Iris pigment epithelial cell (primary cell): Measurements from ENCODE around the gene TGFBR1.

Experiments used
- DNase-seq: peaks from one replicate; pipeline ENCODE4 v3.0.0-alpha.2; 2011; ENCODE audit warnings: low read depth

The TGFBR1 gene

DNA sequence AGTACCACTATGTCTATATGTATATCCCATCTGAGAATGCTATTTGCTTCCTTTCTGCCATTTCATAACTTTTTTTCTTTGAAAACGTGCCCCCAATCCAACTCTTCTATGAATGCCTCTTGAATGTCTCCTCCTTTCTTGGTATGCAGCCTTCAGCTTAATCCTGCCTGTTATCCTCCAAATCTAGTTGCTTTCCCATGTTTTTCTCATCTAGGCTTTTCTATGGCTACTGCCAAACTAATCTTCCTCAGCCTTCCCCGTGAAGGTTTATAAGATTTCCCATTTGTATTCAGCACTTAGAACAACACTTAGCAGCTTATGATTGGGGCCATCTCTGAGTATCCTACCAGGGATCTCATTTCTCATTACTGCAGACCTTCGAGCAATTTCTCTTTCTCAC is 2.5 kb downstream of the TGFBR1 start:
- no peak for DNase-seq

DNA sequence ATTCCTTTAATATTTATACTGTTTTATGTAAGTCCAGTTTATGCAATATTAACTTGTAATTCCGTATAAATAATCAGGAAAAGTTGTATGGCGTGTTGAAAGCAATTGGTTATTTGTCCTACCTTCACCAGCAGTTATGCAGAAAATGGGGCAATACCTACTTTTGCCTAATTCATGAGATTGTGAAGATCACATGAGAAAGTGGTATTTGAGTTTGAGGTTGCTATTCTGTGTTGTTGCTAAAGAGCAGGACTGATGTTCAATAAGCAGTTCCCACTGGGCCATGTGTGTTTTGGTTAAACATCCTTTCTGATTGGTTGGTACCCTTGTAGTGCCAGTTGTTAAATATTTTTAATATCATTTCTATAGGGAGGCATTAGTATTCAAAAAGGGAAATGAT is 3.2 kb downstream of the TGFBR1 start:
- DNase-seq, result no peak

DNA sequence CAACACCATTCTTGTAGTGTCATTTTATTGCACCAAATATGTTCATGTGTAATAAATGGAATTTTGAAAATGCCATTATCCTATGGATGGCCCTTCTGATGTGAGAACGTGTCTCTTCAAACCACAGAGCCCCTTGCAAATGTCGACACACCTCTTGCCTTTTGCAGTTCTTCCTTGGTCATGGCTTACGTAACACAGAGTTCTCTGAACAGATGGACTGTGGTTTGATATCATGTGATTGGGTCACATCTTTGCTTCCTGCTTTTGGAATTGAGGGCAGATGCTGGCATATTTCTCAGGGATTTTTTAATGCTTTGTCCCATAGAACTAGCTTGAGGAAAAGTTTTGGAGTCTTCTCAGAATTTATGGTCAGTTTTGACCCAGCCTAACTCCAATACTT is 4.6 kb downstream of the TGFBR1 start:
- DNase-seq, result peak; percentile 73

DNA sequence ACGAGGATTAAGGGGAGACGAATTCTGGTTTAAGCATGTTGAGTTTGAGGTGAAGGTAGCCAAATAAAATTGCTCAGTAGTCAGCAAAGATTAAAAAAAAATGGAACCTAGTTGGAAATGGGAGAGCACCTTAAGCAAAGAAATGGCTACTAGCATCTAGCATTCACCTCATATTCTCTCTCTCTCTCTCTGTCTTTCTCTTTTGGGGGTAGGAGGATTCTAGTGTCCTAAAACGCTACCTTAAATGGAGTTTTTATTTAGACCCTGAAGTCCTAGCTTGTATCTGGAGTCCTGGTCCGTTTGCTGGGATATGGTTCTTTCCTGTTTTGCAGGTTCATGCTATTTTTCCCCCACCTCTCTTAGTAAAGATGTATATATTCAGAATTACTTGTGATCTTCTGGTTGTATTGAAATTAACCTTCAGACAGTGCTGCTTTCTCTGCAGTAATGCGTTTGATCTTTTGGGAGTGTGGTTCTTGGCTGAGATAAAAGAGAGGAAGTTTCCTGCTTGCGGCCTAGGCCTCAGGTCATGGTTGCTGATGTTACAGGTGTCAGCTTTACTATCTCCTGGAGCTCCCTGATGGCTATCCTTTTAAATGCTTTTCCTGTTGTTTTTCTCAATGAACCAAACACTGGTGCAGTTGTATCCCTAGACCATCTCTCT is 8.0 kb downstream of the TGFBR1 start:
- no peak for DNase-seq

DNA sequence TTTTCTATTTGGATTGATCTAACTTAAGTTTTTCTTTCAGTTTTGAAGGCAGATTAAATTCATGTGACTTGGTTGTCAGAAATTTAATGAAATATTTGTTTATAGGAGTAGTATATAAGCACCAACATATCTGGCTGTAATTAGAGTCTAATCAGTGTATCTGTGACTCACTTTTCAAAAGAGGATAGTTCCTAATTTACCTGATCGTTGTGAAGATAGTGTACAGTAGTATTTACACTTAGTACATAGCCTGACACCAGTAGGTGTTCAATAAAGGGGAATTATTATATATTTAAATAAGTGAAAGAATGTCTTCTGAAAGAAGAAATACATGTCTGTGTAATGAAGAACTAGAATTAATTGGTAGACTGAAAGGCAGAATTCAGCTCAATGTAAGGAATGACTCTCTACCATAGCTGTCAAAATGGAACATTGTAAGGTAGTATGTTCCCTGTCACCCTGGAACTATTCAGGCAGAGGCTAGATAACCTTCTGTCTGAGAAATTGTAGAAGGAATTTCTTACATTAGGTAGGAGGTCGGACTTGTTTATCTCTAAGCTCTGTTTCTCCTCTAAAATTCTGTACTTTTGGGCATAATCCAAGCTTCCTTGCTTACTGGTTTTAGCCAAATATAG is 8.6 kb downstream of the TGFBR1 start:
- DNase-seq, result no peak

DNA sequence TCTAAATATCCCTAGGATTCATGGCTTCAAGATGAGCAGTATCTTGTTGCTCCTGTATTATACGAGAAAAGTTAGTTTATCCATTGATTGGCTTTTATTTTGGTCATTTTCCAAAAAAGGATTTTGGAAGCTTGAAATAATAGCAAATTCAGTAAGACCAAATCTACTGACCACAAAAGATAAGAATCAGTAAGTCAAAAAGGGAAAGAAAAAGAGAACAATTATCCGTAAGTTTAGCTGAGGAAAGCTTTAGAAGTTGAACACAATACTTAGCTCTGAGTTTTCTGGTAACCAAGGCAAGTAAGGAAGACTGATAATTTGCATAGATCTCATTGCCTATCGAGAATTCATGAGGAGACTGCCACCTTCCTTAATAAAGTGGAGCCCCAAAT is 9.1 kb downstream of the TGFBR1 start:
- DNase-seq, result no peak

DNA sequence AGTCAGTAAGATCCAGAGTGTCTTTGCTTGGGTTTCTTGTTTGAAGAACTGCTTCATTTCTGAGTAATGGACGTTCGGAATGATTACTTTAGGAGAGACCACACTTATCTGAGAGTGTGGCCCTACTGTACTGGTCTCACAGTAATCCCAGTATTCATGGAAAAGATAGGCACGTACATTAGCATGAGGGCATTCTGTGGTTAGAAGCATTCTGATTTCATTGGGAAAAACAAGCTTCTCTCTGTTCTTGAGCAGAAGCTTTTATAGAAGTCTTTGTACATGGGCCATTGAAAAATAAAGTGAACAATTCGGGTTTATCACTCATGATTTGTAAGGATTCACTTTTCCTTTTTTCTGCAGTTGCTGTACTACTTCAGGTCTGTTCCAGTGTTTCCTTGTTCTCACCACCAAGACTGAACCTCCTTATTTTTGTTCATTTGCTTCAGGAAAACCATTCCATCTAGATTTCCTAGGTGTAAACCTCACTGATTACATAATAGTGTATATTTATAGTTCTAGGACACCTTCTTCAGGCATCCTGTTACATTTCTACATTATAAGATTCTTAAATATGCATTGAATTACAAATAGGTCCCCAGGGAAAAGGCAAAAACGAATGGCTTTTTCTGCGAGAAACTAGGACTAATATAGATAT is 10.1 kb downstream of the TGFBR1 start:
- no peak for DNase-seq

DNA sequence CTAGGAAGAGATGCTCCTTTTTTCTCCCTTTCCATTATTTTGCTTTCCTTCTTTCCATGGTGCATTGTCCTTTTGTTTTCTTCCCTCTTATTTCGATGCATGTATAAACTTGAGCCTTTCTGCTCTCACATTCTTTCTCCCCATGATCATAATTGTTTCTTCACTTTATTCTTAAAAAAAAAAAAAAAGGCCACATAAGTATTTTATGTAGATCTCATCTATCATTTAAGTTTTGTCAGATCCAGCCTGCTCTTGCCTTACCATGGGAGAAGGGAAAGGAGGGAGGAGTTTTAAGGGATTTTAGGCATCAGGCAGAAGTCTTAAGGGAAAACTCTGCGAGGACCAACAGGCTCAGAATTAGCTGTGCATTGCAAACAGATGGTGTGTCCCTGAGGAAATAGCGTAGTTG is 11.1 kb downstream of the TGFBR1 start:
- DNase-seq, result no peak

DNA sequence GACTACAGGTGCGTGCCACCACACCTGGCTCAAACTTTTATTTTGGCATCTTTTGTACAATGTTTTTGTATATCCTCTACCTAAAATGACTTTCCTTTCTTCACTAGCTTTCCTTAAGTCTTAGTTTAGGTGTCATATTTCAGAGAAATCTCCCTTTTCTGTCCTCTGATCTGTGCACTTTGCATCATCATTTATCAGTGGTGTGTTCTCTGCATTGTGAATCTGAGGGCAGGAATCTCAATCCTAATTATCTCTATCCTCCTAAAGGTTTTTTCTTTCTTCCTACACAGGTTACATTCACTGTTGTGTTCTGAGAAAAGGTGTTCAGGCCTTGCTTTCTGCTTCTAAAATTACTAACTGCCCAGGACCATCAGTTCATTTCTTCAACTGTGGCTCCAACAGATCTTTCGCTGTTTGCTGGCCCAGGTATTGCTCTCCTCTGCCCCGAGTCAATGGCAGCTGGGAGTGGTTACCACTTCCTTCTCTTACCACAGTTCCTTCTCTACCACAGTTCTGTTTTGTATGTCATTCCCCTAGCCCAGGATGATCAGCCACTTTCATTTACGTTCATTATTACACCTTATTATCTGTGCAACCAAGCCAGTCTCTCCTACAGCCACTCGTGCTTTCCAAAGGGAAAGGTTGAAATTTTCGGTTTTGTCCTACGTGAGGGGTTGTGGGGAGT is 14.0 kb downstream of the TGFBR1 start:
- DNase-seq, result no peak

DNA sequence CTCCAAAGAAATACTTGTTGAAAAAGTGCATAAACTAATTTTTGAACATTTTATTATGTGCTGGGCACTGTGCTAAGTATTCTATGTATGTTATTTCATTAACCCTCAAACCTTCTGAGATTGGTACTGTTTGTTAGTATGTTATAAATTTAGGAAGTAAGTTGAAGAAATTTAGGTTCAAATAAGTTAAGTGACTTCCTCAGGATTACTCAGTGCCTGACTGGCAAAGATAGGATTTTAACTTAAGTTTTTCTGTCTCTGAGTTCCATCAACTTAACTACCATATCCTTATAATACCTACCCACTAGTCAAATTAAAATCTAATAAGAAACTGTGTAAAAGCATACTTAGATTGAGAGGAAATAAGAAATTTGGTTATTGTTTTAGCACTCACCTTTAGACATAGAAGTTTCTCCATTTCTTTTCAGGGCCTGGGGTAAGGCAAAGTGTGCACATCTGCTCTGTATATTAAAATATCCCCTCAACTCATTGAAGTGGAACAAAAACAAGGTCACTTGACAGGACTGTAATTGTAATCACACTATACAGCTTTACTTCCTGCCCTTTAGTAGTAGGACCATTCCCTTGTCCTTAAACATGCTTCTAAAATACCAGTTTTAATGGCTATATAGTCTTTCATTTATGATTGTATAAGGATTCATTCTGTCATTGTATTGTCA is 15.2 kb downstream of the TGFBR1 start:
- DNase-seq, result no peak

DNA sequence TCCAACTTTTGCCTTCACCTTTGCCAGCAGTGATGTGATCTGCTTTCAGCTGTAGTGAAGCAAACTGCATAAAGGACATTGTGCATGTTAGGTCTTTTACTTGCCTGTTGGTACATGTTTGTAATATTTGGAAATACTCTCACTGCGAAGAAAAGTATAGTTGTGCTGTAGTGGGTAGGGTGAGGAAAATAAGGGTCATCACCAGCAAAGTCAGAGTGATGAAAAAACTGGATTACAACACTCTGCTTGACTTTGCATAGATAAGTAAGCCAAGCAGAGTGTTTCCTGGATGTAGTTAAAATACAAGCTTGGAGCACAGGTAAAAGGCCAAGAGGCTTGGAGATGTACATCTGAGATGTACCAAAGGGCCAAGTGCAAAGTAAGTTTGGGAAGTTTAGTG is 16.7 kb downstream of the TGFBR1 start:
- DNase-seq, result no peak

DNA sequence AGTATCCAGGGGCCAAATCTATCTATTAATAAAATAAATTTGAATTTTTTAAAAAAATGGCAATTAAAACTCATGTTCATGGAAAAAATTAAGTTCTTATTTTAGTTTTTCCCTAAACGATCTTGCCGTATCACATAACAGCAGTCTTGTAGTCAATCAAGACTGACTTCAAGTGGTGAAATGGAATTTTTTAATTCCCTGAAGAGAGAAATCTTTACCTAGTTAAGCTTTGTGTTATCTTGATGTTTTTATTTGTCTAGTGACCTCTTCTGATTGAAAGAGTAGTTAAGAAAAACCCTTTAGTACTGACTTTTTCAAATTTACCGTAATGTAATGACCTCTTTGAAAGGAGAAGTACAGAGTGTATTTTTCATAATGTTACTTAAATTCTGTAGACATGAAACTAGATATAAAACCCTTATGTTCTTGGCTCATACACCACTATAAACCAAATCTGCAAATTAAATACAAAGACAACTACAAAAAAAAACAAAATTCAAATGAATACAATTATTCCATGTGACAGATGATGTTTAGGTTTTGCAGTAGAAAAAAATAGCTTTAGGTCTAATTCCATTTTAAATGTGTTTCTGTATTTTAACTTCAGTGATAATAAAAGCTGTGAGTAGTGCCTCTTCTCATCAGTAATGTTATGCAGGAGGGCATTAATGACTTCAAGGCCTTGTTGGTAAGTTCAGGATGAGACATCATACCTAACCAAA is 19.8 kb downstream of the TGFBR1 start:
- no peak for DNase-seq

DNA sequence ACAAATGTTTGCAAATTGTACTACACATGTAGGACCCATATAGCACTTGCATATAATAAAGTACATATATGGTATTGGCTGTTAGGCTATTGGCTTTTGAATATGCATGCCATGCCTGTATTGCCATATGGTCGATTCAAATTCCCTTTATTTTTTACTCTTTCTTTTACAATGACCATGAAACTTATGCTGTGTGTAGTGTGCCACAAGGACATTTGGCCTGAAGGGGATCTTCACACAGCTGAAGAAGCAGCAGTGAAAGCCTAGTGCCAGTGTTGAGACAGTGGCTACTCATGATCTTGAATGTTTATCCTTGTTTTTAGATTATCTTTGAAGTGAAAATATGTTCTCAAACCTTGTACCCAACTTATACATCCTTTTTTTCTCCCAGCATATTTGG is 20.5 kb downstream of the TGFBR1 start:
- no peak for DNase-seq

DNA sequence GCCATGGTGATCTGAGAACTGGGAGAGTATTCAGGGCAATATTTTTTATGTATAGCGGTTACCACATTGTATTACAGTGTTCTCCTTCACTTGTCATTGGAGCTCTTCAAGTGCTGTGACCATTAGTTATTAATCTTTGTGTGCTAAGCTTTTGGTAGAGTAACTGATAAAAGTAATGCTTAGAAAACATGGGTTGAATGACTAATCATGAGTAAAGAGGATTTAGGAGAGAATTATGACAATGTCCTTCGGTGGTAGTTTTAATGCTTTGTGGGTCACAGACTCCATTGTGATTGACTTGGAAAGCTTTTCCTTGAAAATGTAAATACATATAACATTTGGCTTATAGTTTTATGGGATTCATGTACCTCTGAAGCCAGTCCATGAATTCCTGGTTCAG is 21.4 kb downstream of the TGFBR1 start:
- peak; percentile 40 for DNase-seq

DNA sequence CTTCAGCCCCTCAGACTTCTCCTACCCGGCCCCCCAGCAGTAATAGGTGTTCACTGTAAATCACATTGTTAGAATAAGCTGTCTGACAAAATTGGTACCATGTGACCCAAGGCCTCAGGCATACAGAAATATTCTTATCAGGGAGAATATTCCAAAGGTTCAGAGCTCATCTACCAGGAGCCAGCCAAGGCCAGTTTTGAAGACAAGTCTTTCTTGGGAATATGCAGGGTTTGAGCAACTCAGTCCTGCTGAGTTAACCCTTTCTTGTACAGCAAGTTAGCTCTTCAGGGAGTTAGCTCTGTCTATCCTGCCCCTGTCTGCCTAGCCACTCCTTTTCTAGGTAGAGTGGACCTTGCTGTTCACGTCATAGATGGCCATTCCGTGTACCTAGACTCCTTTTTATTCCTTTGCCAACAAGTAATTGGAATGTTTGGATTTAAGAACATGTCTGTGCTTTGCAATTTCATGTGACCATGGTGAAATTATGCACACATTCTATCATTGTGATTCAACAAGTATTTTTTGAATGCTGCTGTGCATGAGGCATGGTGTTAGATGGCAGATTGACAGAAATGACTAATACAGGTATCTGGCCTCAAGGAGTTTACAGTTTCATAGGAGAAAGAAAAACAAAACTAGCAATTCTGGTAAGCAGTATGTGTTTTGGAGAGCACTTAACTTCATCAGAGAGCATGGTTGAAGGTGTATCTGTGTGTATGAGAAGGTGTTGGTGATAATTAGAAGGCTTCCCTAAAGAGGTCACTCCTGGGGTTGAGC is 22.6 kb downstream of the TGFBR1 start:
- DNase-seq, result peak; percentile 84

DNA sequence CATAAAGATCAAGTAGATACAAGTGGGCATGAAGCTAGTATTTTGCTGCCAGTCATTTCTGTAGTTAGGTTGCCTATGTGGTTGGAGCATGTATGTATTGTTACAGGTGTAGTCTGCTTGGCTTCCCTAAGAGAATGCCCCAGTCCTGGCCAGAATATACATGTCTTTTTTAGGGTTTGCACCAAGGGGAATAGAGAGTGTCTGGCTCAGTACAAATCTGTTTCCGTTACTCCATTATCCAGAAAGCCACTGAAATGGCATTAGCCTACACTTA is 23.2 kb downstream of the TGFBR1 start:
- no peak for DNase-seq

DNA sequence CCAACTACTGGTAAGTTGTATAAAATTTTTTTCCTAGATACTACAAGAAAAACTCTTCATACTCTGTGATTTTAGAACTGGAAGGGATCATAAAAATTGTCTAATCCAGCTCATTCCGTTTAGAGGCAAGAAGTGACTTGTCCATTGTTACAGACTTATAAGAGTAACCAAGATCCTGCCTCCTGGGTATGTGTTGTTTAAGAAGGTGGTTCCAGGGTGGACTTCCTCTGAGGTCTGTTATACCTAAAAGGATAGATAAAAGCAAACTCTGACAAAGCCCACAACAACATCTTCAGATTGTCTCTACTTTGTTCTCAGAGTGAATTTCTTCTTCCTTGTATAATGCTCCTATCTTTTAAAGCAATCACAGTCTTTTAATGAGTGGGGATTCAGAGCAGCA is 24.2 kb downstream of the TGFBR1 start:
- no peak for DNase-seq

DNA sequence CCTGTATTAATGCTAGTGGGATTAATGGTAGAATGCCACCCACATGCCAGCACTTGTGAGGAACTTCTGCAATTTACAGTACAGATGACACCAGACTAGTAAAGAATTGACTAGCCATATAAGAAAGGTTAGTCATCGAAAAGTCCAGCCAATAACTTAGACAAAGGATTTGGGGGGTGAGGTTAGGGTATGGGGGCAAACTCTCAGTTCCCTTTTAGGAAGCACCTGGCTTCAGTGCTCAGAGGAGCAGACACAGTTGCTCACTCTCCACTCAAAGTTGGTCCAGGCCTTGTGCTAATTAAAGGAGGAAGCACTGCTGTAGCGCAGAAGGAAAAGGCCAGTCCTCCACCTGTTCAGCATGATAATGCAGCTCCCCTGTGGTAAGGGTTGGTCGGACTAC is 25.2 kb downstream of the TGFBR1 start:
- no peak for DNase-seq

DNA sequence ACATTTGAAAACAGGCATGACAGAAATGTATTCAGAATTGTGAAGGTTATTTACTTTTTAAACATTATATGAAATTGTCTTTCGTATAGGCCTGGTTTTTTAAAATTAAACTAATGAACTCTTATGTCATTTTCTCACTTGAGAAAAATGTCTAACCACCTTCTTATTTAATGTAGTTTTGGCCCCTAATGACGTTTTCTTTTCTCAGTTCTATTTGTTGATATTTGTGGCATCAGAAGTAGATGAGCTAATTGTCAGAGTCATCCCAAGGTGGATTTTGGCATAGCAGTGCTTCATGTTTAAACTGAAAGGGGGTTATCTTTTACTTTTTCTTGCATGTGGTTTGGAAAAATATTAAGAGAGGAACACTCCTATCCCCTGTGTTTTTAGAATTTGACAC is 28.2 kb downstream of the TGFBR1 start:
- DNase-seq, result no peak

DNA sequence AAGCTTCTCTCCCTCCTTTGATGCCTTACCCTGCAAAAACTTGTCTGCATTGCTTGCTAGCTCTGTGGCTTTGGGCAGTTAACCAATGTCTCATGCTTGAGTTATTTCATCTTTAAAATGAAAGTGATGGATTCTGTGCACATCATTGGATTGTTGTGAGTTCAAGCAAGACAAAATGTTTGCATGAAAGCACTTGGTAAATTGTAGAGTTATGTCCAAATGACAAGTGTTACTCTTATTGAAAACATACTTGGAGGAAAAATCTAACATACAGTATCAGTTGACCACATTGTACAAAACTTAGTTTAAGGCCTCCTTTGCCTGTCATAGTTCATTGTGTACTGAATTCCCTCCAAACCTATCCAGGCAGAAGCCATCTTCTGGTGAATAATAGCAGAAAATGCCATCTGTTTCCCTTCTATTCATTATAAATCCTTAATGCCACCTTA is 30.0 kb downstream of the TGFBR1 start:
- DNase-seq, result peak; percentile 77

DNA sequence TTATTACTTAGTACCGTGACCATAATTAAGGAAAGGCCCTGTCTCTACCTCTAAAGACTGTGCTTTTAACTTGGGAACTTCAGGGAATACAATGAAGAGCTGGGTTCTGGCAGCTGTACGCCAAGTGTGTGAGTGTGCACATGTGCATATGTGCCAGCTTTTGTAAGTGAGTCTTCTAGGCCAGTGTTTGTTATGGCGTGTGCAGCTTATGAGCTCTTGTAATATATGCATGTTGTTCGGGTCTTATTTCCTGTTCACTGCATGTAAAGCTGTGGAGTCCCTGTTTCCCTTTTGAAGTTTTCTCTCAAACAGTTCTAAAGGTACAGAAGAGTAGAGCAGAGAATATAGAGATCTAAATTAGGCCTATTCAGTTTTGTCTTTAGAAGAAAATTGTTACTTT is 30.5 kb downstream of the TGFBR1 start:
- no peak for DNase-seq
